ENCODE measurements around the gene MRO.

The MRO gene

GRCh38 chr18:50832754-50833153, 12.9 kb upstream of the MRO start:
- DNase-seq = no peak

GRCh38 chr18:50830544-50830943, 10.7 kb upstream of the MRO start:
- no peak for DNase-seq

GRCh38 chr18:50829644-50830043, 9.8 kb upstream of the MRO start:
- no peak for DNase-seq

- DNase-seq = no peak
Observed at GRCh38 chr18:50826027-50826426, 6.2 kb upstream of the MRO start.

- no peak for DNase-seq
Observed at GRCh38 chr18:50825621-50826020, 5.8 kb upstream of the MRO start.

GRCh38 chr18:50822756-50823155, 2.9 kb upstream of the MRO start:
- no peak for DNase-seq

GRCh38 chr18:50820901-50821520, 1.2 kb upstream of the MRO start:
- no peak for DNase-seq

GRCh38 chr18:50819027-50819727, 639 bp downstream of the MRO start:
- peak; percentile 41 for DNase-seq

GRCh38 chr18:50816419-50817166, 3.2 kb downstream of the MRO start:
- DNase-seq = no peak

- no peak for DNase-seq
Observed at GRCh38 chr18:50814395-50814794, 5.4 kb downstream of the MRO start.

GRCh38 chr18:50813353-50813752, 6.5 kb downstream of the MRO start:
- DNase-seq = no peak

GRCh38 chr18:50812834-50813233, 7.0 kb downstream of the MRO start:
- no peak for DNase-seq

GRCh38 chr18:50807176-50807575, 12.6 kb downstream of the MRO start:
- no peak for DNase-seq

GRCh38 chr18:50806208-50806616, 13.6 kb downstream of the MRO start:
- no peak for DNase-seq

GRCh38 chr18:50805732-50806131, 14.1 kb downstream of the MRO start:
- no peak for DNase-seq

- DNase-seq = no peak
Observed at GRCh38 chr18:50803592-50803991, 16.2 kb downstream of the MRO start.

GRCh38 chr18:50802141-50802540, 17.7 kb downstream of the MRO start:
- no peak for DNase-seq

GRCh38 chr18:50797142-50797541, 22.7 kb downstream of the MRO start:
- no peak for DNase-seq

- DNase-seq = no peak
Observed at GRCh38 chr18:50796495-50796894, 23.3 kb downstream of the MRO start.

- no peak for DNase-seq
Observed at GRCh38 chr18:50793641-50794565, 25.9 kb downstream of the MRO start.

GRCh38 chr18:50792885-50793284, 26.9 kb downstream of the MRO start:
- no peak for DNase-seq

- no peak for DNase-seq
Observed at GRCh38 chr18:50791599-50792438, 28.0 kb downstream of the MRO start.

All from fibroblast of upper back skin (primary cell).